Measurements from ENCODE around the gene PPARG.

The PPARG gene

DNA sequence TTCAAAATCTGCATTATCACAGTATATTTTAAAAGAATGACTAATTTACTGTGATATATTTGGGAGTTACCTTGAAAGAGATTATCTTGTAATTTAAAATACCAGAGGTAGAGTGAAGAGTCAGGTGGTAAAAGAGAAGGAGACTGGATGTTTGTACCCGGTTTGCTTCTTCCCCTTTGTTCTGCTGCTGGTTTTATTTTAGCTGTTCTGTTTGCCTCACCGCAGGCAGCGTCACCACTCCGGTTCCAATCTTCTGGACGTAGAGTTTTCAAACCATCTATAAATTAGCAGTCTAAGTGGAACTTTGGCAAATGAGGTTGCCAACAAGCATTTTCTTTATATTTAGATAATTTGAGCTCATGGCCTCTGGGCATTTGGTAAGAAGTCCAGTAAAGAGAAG, 38.2 kb downstream of the PPARG start:
- Histone ChIP-seq H3K4me1 (ENCODE audit: control insufficient read depth, insufficient read depth, low read length) (peaks cover 17% of the 10 kb centered on the region; the same call in 1 of the 2 replicates), H3K27ac (ENCODE audit: low read depth, low read length) (no peak overlapping the region), H3K9ac (ENCODE audit: low read depth, low read length) (no peak overlapping the region), H3K4me3 (ENCODE audit: low read depth, low read length) (no peak overlapping the region), H3K9me3 (ENCODE audit: control insufficient read depth, insufficient read depth, low read length) (no peaks in the 10 kb centered on the region), H3K36me3 (ENCODE audit: control insufficient read depth, insufficient read depth, low read length) (no peaks in the 10 kb centered on the region), H3K27me3 (ENCODE audit: control insufficient read depth, insufficient read depth, low read length) (no peaks in the 10 kb centered on the region; the same call in 1 of the 2 replicates)

- peaks cover 17% of the 10 kb centered on the region; the same call in 1 of the 2 replicates for H3K4me1 ChIP-seq (ENCODE audit: control insufficient read depth, insufficient read depth, low read length)
- no peaks in the 10 kb centered on the region for H3K9me3 ChIP-seq (ENCODE audit: control insufficient read depth, insufficient read depth, low read length)
- H3K9ac ChIP-seq (ENCODE audit: low read depth, low read length) = no peak overlapping the region
- H3K27me3 ChIP-seq (ENCODE audit: control insufficient read depth, insufficient read depth, low read length) = no peaks in the 10 kb centered on the region; the same call in 1 of the 2 replicates
- no peak overlapping the region for H3K27ac ChIP-seq (ENCODE audit: low read depth, low read length)
- H3K36me3 ChIP-seq (ENCODE audit: control insufficient read depth, insufficient read depth, low read length) = no peaks in the 10 kb centered on the region
- no peak overlapping the region for H3K4me3 ChIP-seq (ENCODE audit: low read depth, low read length)
These were observed 39.4 kb downstream of the PPARG start for GRCh38 chr3:12328132-12328836.

- no peaks in the 10 kb centered on the region for H3K9me3 ChIP-seq (ENCODE audit: control insufficient read depth, insufficient read depth, low read length)
- H3K36me3 ChIP-seq (ENCODE audit: control insufficient read depth, insufficient read depth, low read length) = no peaks in the 10 kb centered on the region
- no peak overlapping the region for H3K27ac ChIP-seq (ENCODE audit: low read depth, low read length)
- peaks cover 17% of the 10 kb centered on the region; the same call in 1 of the 2 replicates for H3K4me1 ChIP-seq (ENCODE audit: control insufficient read depth, insufficient read depth, low read length)
- H3K4me3 ChIP-seq (ENCODE audit: low read depth, low read length) = no peak overlapping the region
- H3K9ac ChIP-seq (ENCODE audit: low read depth, low read length) = no peak overlapping the region
- H3K27me3 ChIP-seq (ENCODE audit: control insufficient read depth, insufficient read depth, low read length) = no peaks in the 10 kb centered on the region; the same call in 1 of the 2 replicates
These were observed 40.1 kb downstream of the PPARG start for GRCh38 chr3:12328837-12329462.

GRCh38 chr3:12334786-12335185, 45.9 kb downstream of the PPARG start:
- Histone ChIP-seq H3K4me3 (ENCODE audit: low read depth, low read length) (no peak overlapping the region), H3K9me3 (ENCODE audit: control insufficient read depth, insufficient read depth, low read length) (no peaks in the 10 kb centered on the region), H3K4me1 (ENCODE audit: control insufficient read depth, insufficient read depth, low read length) (no peaks in the 10 kb centered on the region; the same call in 1 of the 2 replicates), H3K27ac (ENCODE audit: low read depth, low read length) (no peak overlapping the region), H3K27me3 (ENCODE audit: control insufficient read depth, insufficient read depth, low read length) (no peaks in the 10 kb centered on the region), H3K9ac (ENCODE audit: low read depth, low read length) (no peak overlapping the region), H3K36me3 (ENCODE audit: control insufficient read depth, insufficient read depth, low read length) (no peaks in the 10 kb centered on the region)

- Histone ChIP-seq H3K4me1 (ENCODE audit: control insufficient read depth, insufficient read depth, low read length) (no peaks in the 10 kb centered on the region; the same call in 1 of the 2 replicates), H3K9me3 (ENCODE audit: control insufficient read depth, insufficient read depth, low read length) (no peaks in the 10 kb centered on the region), H3K36me3 (ENCODE audit: control insufficient read depth, insufficient read depth, low read length) (no peaks in the 10 kb centered on the region), H3K27me3 (ENCODE audit: control insufficient read depth, insufficient read depth, low read length) (no peaks in the 10 kb centered on the region), H3K27ac (ENCODE audit: low read depth, low read length) (no peak overlapping the region), H3K9ac (ENCODE audit: low read depth, low read length) (no peak overlapping the region), H3K4me3 (ENCODE audit: low read depth, low read length) (no peak overlapping the region)
These were observed 46.6 kb downstream of the PPARG start for GRCh38 chr3:12335421-12335820.

DNA sequence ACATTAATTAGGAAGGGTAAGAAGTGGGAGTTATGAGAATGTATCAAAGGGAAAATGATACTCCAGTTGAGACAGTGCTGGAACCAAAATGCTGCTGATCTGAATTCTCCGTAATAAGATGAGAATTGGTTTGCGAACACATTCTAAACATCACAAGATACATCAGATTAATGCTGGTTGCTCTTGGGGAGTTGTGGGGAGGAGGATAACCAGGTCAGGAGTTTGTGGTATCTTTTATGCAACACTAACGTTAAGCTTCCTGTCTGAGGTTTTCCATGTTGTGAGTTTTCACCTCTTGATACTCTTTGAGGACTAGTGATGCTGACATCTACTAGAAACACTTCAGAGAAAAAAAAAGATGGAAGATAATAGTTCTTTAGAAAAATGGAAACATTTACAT, 47.2 kb downstream of the PPARG start:
- no peak overlapping the region for H3K27ac ChIP-seq (ENCODE audit: low read depth, low read length)
- no peak overlapping the region for H3K9ac ChIP-seq (ENCODE audit: low read depth, low read length)
- H3K4me3 ChIP-seq (ENCODE audit: low read depth, low read length) = no peak overlapping the region

DNA sequence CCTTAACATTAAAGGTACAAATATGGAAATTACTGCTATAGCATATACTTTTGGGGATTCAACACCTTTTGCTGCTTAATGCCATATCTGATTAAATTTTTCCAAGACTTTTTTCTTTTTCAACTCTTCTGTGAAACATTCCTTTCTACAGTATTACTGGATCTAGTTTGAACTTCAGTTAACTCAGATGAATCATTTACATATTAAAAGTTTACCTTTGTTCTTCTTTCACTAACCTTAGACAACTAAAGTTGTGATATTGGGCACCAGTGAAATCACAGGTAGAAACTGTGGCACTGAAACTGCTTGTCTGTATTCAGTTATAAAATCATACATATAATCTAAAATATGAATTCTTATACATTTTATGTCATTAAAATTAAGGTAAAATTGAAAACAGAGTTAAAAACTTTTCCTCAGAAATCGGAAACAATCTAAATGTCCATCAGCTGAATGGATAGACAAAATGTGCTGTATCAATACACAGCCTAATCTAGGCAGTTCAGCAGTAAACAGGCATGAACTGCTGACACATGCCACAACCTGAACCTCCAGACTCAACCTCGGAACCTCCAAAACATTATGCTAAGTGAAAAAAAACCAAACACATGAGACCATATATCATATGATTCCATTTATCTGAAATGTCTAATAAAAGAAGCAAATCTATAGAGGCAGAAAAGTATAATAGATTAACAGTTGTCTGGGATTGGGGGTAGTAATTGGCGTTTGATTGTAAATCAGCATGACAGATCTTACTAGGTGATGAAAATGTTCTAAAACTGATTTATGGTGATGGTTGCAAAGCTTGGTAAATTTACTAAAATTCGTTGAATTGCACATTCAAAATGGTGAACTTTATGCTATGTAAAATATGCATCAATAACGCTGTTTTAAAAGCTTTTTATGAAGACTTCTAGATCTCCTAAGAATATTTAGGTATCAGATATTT, 50.0 kb downstream of the PPARG start:
- no peaks in the 10 kb centered on the region for H3K9me3 ChIP-seq (ENCODE audit: control insufficient read depth, insufficient read depth, low read length)
- H3K4me1 ChIP-seq (ENCODE audit: control insufficient read depth, insufficient read depth, low read length) = no peaks in the 10 kb centered on the region
- H3K9ac ChIP-seq (ENCODE audit: low read depth, low read length) = no peak overlapping the region
- H3K4me3 ChIP-seq (ENCODE audit: low read depth, low read length) = no peak overlapping the region
- no peak overlapping the region for H3K27ac ChIP-seq (ENCODE audit: low read depth, low read length)
- no peaks in the 10 kb centered on the region for H3K27me3 ChIP-seq (ENCODE audit: control insufficient read depth, insufficient read depth, low read length)
- H3K36me3 ChIP-seq (ENCODE audit: control insufficient read depth, insufficient read depth, low read length) = no peaks in the 10 kb centered on the region

More for the DNA sequence above, 47.2 kb downstream of the PPARG start:
- Histone ChIP-seq H3K36me3 (ENCODE audit: control insufficient read depth, insufficient read depth, low read length) (no peaks in the 10 kb centered on the region), H3K4me1 (ENCODE audit: control insufficient read depth, insufficient read depth, low read length) (no peaks in the 10 kb centered on the region), H3K27me3 (ENCODE audit: control insufficient read depth, insufficient read depth, low read length) (no peaks in the 10 kb centered on the region), H3K9me3 (ENCODE audit: control insufficient read depth, insufficient read depth, low read length) (no peaks in the 10 kb centered on the region)

- H3K9me3 ChIP-seq (ENCODE audit: control insufficient read depth, insufficient read depth, low read length) = no peaks in the 10 kb centered on the region
- H3K36me3 ChIP-seq (ENCODE audit: control insufficient read depth, insufficient read depth, low read length) = no peaks in the 10 kb centered on the region
- H3K4me1 ChIP-seq (ENCODE audit: control insufficient read depth, insufficient read depth, low read length) = no peaks in the 10 kb centered on the region
- no peak overlapping the region for H3K4me3 ChIP-seq (ENCODE audit: low read depth, low read length)
- H3K27ac ChIP-seq (ENCODE audit: low read depth, low read length) = no peak overlapping the region
- no peak overlapping the region for H3K9ac ChIP-seq (ENCODE audit: low read depth, low read length)
- H3K27me3 ChIP-seq (ENCODE audit: control insufficient read depth, insufficient read depth, low read length) = no peaks in the 10 kb centered on the region
These were observed 51.0 kb downstream of the PPARG start for GRCh38 chr3:12339701-12340480.

DNA sequence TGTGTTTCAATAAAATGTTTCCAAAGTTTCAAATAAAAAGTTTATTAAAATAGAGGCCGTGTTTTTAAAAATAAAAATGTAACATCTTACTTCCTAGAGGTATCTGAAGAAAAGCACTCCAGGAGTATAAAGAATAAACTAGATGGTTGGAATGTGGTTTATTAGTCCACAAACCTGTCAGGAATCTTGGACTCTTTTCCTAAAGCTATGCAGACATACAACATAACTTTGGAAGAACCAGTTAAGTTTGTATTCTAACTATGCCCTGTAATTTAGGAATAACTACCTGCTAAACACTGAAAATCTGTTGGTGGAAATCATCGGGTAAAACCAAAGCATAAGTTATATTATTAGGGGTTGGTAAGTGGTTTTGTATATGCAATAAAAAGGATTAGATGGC, 51.6 kb downstream of the PPARG start:
- Histone ChIP-seq H3K4me1 (ENCODE audit: control insufficient read depth, insufficient read depth, low read length) (no peaks in the 10 kb centered on the region), H3K4me3 (ENCODE audit: low read depth, low read length) (no peak overlapping the region), H3K9ac (ENCODE audit: low read depth, low read length) (no peak overlapping the region), H3K36me3 (ENCODE audit: control insufficient read depth, insufficient read depth, low read length) (no peaks in the 10 kb centered on the region), H3K27ac (ENCODE audit: low read depth, low read length) (no peak overlapping the region), H3K9me3 (ENCODE audit: control insufficient read depth, insufficient read depth, low read length) (no peaks in the 10 kb centered on the region), H3K27me3 (ENCODE audit: control insufficient read depth, insufficient read depth, low read length) (no peaks in the 10 kb centered on the region)

GRCh38 chr3:12342151-12342550, 53.3 kb downstream of the PPARG start:
- Histone ChIP-seq H3K4me3 (ENCODE audit: low read depth, low read length) (no peak overlapping the region), H3K27ac (ENCODE audit: low read depth, low read length) (no peak overlapping the region), H3K9me3 (ENCODE audit: control insufficient read depth, insufficient read depth, low read length) (no peaks in the 10 kb centered on the region), H3K27me3 (ENCODE audit: control insufficient read depth, insufficient read depth, low read length) (no peaks in the 10 kb centered on the region), H3K36me3 (ENCODE audit: control insufficient read depth, insufficient read depth, low read length) (no peaks in the 10 kb centered on the region), H3K4me1 (ENCODE audit: control insufficient read depth, insufficient read depth, low read length) (no peaks in the 10 kb centered on the region), H3K9ac (ENCODE audit: low read depth, low read length) (no peak overlapping the region)

All from HUES48 (cell line).